ENCODE results near the gene EPAS1. TPM values are rescaled to one million over a fixed set of nuclear protein-coding genes. Genes with fewer than 3 reads are reported as not detected.

Gene EPAS1
- total and polyA plus RNA-seq, 7 donors, result 39.2 to 123 (median 80.4) TPM

DNA sequence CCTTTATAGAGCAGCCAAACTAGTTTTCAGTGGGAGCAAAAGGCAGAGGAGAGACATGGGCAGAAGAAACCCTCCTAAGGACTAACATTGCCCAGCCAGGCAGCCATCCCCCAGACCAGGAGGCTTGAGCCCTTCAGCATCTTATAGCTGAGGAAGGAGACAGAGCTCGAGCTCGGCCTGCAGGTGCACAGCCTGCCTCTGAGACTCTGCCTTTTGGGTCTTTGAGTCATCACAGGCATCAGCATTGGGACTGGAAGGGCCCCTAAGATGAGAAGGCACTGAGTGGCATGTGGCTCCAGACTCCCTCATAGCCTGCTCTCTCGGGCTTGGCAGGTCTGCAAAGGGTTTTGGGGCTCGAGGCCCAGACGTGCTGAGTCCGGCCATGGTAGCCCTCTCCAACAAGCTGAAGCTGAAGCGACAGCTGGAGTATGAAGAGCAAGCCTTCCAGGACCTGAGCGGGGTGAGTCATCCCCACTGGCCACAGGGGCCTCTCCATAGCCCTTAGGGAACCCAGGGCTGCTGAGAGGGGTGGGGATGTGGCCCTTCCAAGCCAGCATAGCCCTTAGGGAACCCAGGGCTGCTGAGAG lies 84.1 kb downstream of the EPAS1 start:
- intact Hi-C loops (cut with DNase I), result no loop called here
- Histone ChIP-seq H3K9me3 (no peaks in the 10 kb centered on the region), H3K4me1 (no peaks in the 10 kb centered on the region), H3K4me3 (no peak overlapping the region), H3K27ac (no peak overlapping the region), H3K27me3 (ENCODE audit: insufficient read depth in 3 of 3, low read length in 2 of 3) (no peaks in the 10 kb centered on the region), H3K36me3 (ENCODE audit: insufficient read depth in 1 of 2, low read depth in 1 of 2) (peaks cover 6 to 99% of the 10 kb centered on the region in 2 donors)
- 70 to 82% (median 72%) methylated on average over 8 of the region's 8 CpGs for WGBS, 3 donors
- no peak for DNase-seq
- TF ChIP-seq, protein P1, sequence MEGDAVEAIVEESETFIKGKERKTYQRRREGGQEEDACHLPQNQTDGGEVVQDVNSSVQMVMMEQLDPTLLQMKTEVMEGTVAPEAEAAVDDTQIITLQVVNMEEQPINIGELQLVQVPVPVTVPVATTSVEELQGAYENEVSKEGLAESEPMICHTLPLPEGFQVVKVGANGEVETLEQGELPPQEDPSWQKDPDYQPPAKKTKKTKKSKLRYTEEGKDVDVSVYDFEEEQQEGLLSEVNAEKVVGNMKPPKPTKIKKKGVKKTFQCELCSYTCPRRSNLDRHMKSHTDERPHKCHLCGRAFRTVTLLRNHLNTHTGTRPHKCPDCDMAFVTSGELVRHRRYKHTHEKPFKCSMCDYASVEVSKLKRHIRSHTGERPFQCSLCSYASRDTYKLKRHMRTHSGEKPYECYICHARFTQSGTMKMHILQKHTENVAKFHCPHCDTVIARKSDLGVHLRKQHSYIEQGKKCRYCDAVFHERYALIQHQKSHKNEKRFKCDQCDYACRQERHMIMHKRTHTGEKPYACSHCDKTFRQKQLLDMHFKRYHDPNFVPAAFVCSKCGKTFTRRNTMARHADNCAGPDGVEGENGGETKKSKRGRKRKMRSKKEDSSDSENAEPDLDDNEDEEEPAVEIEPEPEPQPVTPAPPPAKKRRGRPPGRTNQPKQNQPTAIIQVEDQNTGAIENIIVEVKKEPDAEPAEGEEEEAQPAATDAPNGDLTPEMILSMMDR (IDR thresholded peaks at IDR 0.05), result no peak
- peak in 1 of 4 donors; percentile 27 for ATAC-seq

DNA sequence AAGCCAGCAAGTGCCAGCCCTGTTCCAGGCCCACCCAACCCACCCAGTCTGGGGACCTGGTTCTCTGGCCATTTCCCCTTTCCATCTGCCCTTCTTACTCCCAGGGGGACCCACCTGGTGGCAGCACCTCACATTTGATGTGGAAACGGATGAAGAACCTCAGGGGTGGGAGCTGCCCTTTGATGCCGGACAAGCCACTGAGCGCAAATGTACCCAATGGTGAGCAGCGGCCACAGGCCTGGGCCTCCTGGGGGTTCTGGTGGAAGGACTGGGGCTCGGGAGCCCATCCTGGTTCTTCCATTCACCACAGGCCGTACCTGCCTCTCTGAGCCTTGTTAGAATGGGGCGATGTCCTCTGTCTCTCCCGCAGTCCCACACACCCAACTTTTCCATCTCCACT lies 84.7 kb downstream of the EPAS1 start:
- Histone ChIP-seq H3K4me3 (no peak overlapping the region), H3K9me3 (no peaks in the 10 kb centered on the region), H3K36me3 (ENCODE audit: insufficient read depth in 1 of 2, low read depth in 1 of 2) (peaks cover 6 to 99% of the 10 kb centered on the region in 2 donors), H3K27ac (no peak overlapping the region), H3K27me3 (ENCODE audit: insufficient read depth in 3 of 3, low read length in 2 of 3) (no peaks in the 10 kb centered on the region), H3K4me1 (no peaks in the 10 kb centered on the region)
- ATAC-seq (no peak), DNase-seq (no peak)
- intact Hi-C loops (cut with DNase I), result no loop called here
- WGBS, 3 donors, result 95 to 96% (median 96%) methylated on average over 8 of the region's 8 CpGs
- TF ChIP-seq, protein P1 (IDR thresholded peaks at IDR 0.05), result no peak

GRCh38 chr2:46382331-46383112 lies 85.3 kb downstream of the EPAS1 start:
- H3K9me3 ChIP-seq, result no peaks in the 10 kb centered on the region
- H3K27me3 ChIP-seq (ENCODE audit: insufficient read depth in 3 of 3, low read length in 2 of 3), result no peaks in the 10 kb centered on the region
- no peak overlapping the region for H3K27ac ChIP-seq
- TF ChIP-seq, protein P1 (IDR thresholded peaks at IDR 0.05), result no peak
- H3K4me3 ChIP-seq, result no peak overlapping the region
- intact Hi-C loops (cut with DNase I), result no loop called here
- peaks cover 6 to 97% of the 10 kb centered on the region in 2 donors for H3K36me3 ChIP-seq (ENCODE audit: insufficient read depth in 1 of 2, low read depth in 1 of 2)
- ATAC-seq, result no peak
- H3K4me1 ChIP-seq, result no peaks in the 10 kb centered on the region
- no peak for DNase-seq
- WGBS, 3 donors, result 87 to 96% (median 92%) methylated on average over 13 to 14 of the region's 14 CpGs

DNA sequence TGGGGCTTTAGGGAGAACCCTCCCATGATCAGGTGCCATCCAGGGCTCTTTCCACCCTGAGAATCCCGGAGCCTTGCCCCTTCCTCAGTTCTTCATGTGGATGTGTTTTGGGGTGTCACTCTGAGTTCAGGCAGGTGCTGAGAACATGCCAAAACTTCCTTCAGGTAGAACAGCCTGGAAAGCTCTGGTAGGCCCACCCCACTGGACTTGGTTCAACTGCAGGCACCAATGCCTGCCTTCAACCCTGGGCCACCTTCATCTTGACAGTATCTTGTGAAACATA lies 85.8 kb downstream of the EPAS1 start:
- TF ChIP-seq, protein P1 (IDR thresholded peaks at IDR 0.05), result no peak
- no peak overlapping the region for H3K27ac ChIP-seq
- H3K36me3 ChIP-seq (ENCODE audit: insufficient read depth in 1 of 2, low read depth in 1 of 2), result peaks cover 6 to 92% of the 10 kb centered on the region in 2 donors
- H3K27me3 ChIP-seq (ENCODE audit: insufficient read depth in 3 of 3, low read length in 2 of 3), result no peaks in the 10 kb centered on the region
- intact Hi-C loops (cut with DNase I), result no loop called here
- DNase-seq, result no peak
- H3K4me1 ChIP-seq, result no peaks in the 10 kb centered on the region
- no peaks in the 10 kb centered on the region for H3K9me3 ChIP-seq
- no peak for ATAC-seq
- WGBS, 3 donors, result 89 to 100% (median 93%) methylated on average over 1 of the region's 1 CpG
- H3K4me3 ChIP-seq, result no peak overlapping the region

All from psoas muscle (tissue), 8 donors.